HepG2 (cell line): ENCODE measurements around the gene RPS8. TPM values are rescaled to one million over a fixed set of nuclear protein-coding genes. Genes with fewer than 3 reads are reported as not detected.

Experiments used
- ATF6 ChIP-seq: sonication (generic); formaldehyde crosslinking; conservative IDR thresholded peaks from 2 replicates; pipeline ENCODE4 v1.4.0; 2020; ENCODE audit warnings: missing genetic modification reagents
- FOSL1 ChIP-seq: sonication (generic); formaldehyde crosslinking; IDR thresholded peaks from 2 replicates; pipeline ENCODE4 v1.9.0; 2021; ENCODE audit warnings: missing genetic modification reagents, borderline replicate concordance
- GFI1 ChIP-seq: sonication (generic); formaldehyde crosslinking; IDR thresholded peaks from 2 replicates; pipeline ENCODE4 v1.5.0; 2020; ENCODE audit warnings: missing genetic modification reagents, mild to moderate bottlenecking, borderline replicate concordance
- HIC2 ChIP-seq: sonication (generic); formaldehyde crosslinking; IDR thresholded peaks from 2 replicates; pipeline ENCODE4 v1.9.0; 2022; ENCODE audit warnings: low read depth, missing genetic modification reagents
- NAIF1 ChIP-seq: sonication (generic); formaldehyde crosslinking; IDR thresholded peaks from 2 replicates; pipeline ENCODE4 v1.5.0; 2020; ENCODE audit warnings: mild to moderate bottlenecking, missing genetic modification reagents, borderline replicate concordance
- NKX3-1 ChIP-seq: sonication (generic); formaldehyde crosslinking; IDR thresholded peaks from 2 replicates; pipeline ENCODE4 v1.5.0; 2020; ENCODE audit warnings: missing genetic modification reagents
- POLR2A ChIP-seq, 2 experiments: IDR thresholded peaks; 2 replicates each; pipeline ENCODE4 v1.6.1; 2011; ENCODE audit warnings: low read depth in 2 of 2, low read length in 2 of 2, mild to moderate bottlenecking in 1 of 2, moderate library complexity in 1 of 2; ENCODE audit not compliant: insufficient read depth in 1 of 2
- SALL1 ChIP-seq: sonication (generic); formaldehyde crosslinking; IDR thresholded peaks from 2 replicates; pipeline ENCODE4 v1.8.0; 2022; ENCODE audit warnings: mild to moderate bottlenecking, missing genetic modification reagents
- TBL1XR1 ChIP-seq: fragments of 150-350 bp; IDR thresholded peaks from 2 replicates; pipeline ENCODE4 v1.6.1; 2014; ENCODE audit warnings: borderline replicate concordance, low read length; ENCODE audit not compliant: partially characterized antibody
- THAP7 ChIP-seq: sonication (generic); formaldehyde crosslinking; IDR thresholded peaks from 2 replicates; pipeline ENCODE4 v1.8.1; 2023; ENCODE audit warnings: mild to moderate bottlenecking, missing genetic modification reagents
- U2AF1 ChIP-seq: fragments of 200-400 bp; formaldehyde crosslinking; optimal IDR thresholded peaks from 2 replicates; pipeline ENCODE3; 2017; ENCODE audit warnings: mild to moderate bottlenecking, low read depth, low read length
- ZFP37 ChIP-seq: sonication (generic); formaldehyde crosslinking; IDR thresholded peaks from 2 replicates; pipeline ENCODE4 v1.4.0; 2020; ENCODE audit warnings: missing genetic modification reagents, borderline replicate concordance
- ZNF33A ChIP-seq: sonication (generic); formaldehyde crosslinking; IDR thresholded peaks from 2 replicates; pipeline ENCODE4 v1.5.1; 2020; ENCODE audit warnings: missing genetic modification reagents, mild to moderate bottlenecking, moderate library complexity, borderline replicate concordance
- ZNF34 ChIP-seq: sonication (generic); formaldehyde crosslinking; IDR thresholded peaks from 2 replicates; pipeline ENCODE4 v1.4.0; 2020; ENCODE audit warnings: mild to moderate bottlenecking, missing genetic modification reagents, borderline replicate concordance
- ZNF343 ChIP-seq: sonication (generic); formaldehyde crosslinking; IDR thresholded peaks from 2 replicates; pipeline ENCODE4 v1.4.0; 2020; ENCODE audit warnings: mild to moderate bottlenecking, missing genetic modification reagents
- ZNF446 ChIP-seq: sonication (generic); formaldehyde crosslinking; IDR thresholded peaks from 2 replicates; pipeline ENCODE4 v1.5.0; 2020; ENCODE audit warnings: mild to moderate bottlenecking, missing genetic modification reagents
- ZNF609 ChIP-seq: sonication (generic); formaldehyde crosslinking; IDR thresholded peaks from 2 replicates; pipeline ENCODE4 v1.4.0; 2020; ENCODE audit warnings: mild to moderate bottlenecking, missing genetic modification reagents, borderline replicate concordance
- ZNF878 ChIP-seq: sonication (generic); formaldehyde crosslinking; IDR thresholded peaks from 2 replicates; pipeline ENCODE4 v1.8.1; 2023; ENCODE audit warnings: mild to moderate bottlenecking, missing genetic modification reagents, moderate library complexity
- polyA plus RNA-seq, 8 experiments: library from polyadenylated mRNA; depleted of rRNA in 3 of 8; stranded (reverse) in 7 of 8; unstranded in 1 of 8; fragments of >200 nt; fragmentation: Illumina TruSeq in 4 of 8; extraction: Trizol in 4 of 8; gene quantifications; 2 replicates each; pipeline versions ENCODE4 v1.2.1 to v1.2.3, GENCODE V29; 2011 to 2016; ENCODE audit warnings: low read depth in 4 of 8, missing spikeins in 1 of 8, mixed read lengths in 1 of 8; ENCODE audit not compliant: insufficient read depth in 1 of 8
- total RNA-seq, 5 experiments: library from RNA; depleted of rRNA; stranded (reverse); fragments of >200 nt; fragmentation: Illumina TruSeq; extraction: Trizol; gene quantifications; 2 replicates each; pipeline ENCODE4 v1.2.3, GENCODE V29; 2016; ENCODE audit warnings: low read depth in 1 of 5

The RPS8 gene
- total and polyA plus RNA-seq, 2 of the 13 experiments (the other 11 are each of a cell fraction or from before 2014, with no cell fraction given), result 2,628 to 2,822 TPM

GRCh38 chr1:44807364-44808062 is 32.2 kb downstream of the RPS8 start (continued):
- TF ChIP-seq ZNF609, result peak; percentile 64
- peak in 1 of 2 experiments; percentile 69; a peak in 2 of 4 replicates for TF ChIP-seq POLR2A (IDR thresholded peaks at IDR 0.05; ENCODE audit: insufficient read depth in 1 of 2, low read depth in 2 of 2, low read length in 2 of 2)
- 0 out of 2 replicates have a peak, but pooled peaks have one; percentile 44 for TF ChIP-seq NKX3-1 (CRISPR knock-in tag)
- TF ChIP-seq HIC2, result no peak; the same call in 1 of the 2 replicates
- peak; percentile 19; the same call in 1 of the 2 replicates for TF ChIP-seq GFI1
- peak; percentile 50 for TF ChIP-seq TBL1XR1
- TF ChIP-seq ZNF878 (CRISPR knock-in tag), result peak; percentile 98
- no peak for TF ChIP-seq U2AF1
- TF ChIP-seq NAIF1 (CRISPR knock-in tag), result peak; percentile 77; the same call in 1 of the 2 replicates
- TF ChIP-seq FOSL1 (CRISPR knock-in tag), result no peak
- peak; percentile 80; the same call in 1 of the 2 replicates for TF ChIP-seq ZNF446
- TF ChIP-seq ZNF33A (CRISPR knock-in tag), result peak; percentile 95
- TF ChIP-seq THAP7, result peak; percentile 15; the same call in 1 of the 2 replicates
- 0 out of 2 replicates have a peak, but pooled peaks have one; percentile 84 for TF ChIP-seq ZNF343
- TF ChIP-seq SALL1 (CRISPR knock-in tag), result peak; percentile 92
- peak; percentile 95; the same call in 1 of the 2 replicates for TF ChIP-seq ZFP37 (CRISPR knock-in tag)
- TF ChIP-seq ATF6 (CRISPR knock-in tag), result 0 out of 2 replicates have a peak, but pooled peaks have one; percentile 18
- TF ChIP-seq ZNF34 (CRISPR knock-in tag), result no peak; the same call in 1 of the 2 replicates
